Stimulated activated CD8-positive, alpha-beta memory T cell treated with anti-CD3 and anti-CD28 coated beads, Interleukin-15, amount 100 ng/mL, for 24 hours (primary cell): ENCODE results near the gene DOCK6.
A peak's percentile ranks its signal among the peaks of the same experiment; 100 is the strongest.
"Not testable (repeated sequence)": the region's sequence is repeated elsewhere in the genome, so short reads cannot be mapped to it uniquely, and the experiment has no call there.

Experiments
- DNase-seq: peaks from one replicate; pipeline ENCODE4 v3.0.0-alpha.2; 2020; ENCODE audit warnings: low read depth

The DOCK6 gene

GRCh38 chr19:11197291-11198174 lies 64.8 kb downstream of the DOCK6 start, which contains the start of gene KANK2:
Gene KANK2, minus strand, starts transcription at chr19:11197545. Its CDS starts 3,034 bp downstream, at chr19:11194511.
- DNase-seq = peak; percentile 62

- DNase-seq = no peak
Observed at GRCh38 chr19:11196406-11197287, 65.7 kb downstream of the DOCK6 start.

DNA sequence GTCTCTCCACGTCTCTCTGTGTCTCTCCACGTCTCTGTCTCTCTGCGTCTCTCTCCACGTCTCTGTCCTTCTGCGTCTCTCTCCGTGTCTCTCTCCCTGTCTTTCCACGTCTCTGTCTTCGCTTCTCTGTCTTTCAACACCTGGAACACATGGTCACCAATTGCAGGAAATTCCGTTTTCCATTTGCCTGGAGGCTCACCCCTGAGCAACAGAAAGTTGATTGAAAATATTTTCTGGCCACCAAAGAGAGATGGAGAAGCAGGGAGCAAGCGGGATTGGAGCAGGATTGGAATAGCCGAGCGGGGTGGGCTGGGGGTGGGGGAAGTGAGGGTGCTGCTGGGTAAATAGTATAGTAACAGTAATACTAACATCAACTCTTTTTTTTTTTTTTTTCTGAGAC lies 66.6 kb downstream of the DOCK6 start:
- no peak for DNase-seq

DNA sequence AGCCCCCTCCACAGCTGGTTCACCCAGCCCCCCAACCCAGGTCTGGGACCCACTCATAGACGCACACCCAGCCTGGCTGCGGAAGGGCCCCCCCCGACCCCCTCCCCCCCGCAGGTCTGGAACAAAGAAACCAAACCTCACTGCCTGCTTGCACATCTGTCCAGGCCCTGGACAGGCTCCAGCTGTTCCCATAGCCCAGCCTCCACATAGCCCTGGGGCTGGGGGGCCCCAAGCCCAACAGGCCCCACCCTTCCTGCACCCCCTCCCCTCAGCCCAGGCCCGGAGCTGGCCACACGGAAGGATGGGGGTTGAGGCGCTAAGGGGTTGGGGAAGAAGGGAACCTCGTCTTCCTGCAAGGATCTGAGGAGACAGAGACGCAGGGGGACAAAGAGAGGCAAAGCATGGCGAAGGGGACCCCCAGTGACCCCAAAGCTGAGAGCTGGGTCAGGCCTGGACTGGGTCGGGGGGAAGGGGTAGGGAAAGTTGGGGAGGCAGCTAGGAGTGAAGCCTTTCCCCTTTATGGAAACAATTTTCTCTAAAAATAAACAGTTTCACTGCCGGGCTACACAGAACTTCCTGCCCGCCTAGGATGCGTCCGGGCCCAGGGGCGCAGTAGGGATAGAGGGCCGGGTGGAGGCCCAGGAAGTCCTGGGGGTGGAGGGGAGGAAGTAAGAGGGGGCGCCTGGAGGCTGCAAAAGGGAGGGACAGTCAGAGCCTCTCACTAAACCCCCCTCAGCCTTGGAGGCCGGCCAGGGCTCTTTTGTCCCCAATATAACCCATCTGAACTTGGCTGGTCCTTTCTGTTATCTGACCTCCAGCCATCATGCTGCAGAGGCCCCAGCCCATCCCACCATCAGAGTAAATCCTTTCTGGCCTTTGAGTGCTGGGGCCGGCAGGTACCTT lies 67.4 kb downstream of the DOCK6 start:
- DNase-seq = no peak

DNA sequence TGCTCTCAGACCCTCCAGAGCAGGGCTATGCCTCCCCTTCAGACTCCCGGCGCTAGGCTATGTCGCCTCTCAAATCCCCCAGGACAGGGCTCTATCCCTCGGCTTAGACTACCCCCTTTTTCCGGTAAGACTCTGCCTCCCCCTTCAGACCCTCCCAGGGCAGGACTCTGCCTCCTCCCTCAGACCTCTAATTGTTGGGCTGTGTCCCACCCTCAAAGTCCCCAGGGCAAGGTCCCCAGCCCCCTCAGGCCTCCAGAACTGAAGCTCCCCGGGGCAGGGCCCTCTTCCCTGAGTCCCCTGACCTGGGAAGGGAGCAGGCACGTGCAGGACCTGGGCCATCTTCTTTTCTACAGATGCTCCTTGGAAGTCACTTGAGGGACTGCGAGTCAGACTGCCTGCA lies 68.2 kb downstream of the DOCK6 start:
- DNase-seq = no peak

GRCh38 chr19:11192957-11193939 lies 69.1 kb downstream of the DOCK6 start:
- DNase-seq = no peak

- DNase-seq = no peak
Observed at GRCh38 chr19:11191934-11192333, 70.4 kb downstream of the DOCK6 start.

DNA sequence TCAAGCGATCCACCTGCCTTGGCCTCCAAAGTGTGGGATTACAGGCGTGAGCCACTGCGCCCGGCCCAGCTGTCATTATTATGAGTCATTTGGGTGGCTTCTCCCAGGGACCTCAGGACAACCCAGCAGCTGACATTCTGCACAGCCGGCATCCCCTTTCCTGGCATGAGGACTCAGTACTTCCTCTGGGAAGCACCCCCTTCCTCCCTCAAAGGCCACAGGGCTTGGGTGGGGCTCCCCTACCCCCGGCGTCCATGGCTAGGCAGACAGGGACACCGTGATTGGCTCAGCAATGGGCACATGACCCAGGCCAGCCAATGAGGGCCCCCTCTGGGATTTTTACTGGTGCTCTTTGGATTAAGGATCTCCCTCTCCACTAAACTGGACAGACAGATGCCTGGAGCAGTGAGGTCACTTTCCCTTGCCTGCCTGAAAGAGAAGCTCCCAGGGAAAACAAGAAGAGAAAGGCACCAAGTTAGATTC lies 71.0 kb downstream of the DOCK6 start:
- no peak for DNase-seq

- no peak for DNase-seq
Observed at GRCh38 chr19:11190501-11190900, 71.8 kb downstream of the DOCK6 start.

DNA sequence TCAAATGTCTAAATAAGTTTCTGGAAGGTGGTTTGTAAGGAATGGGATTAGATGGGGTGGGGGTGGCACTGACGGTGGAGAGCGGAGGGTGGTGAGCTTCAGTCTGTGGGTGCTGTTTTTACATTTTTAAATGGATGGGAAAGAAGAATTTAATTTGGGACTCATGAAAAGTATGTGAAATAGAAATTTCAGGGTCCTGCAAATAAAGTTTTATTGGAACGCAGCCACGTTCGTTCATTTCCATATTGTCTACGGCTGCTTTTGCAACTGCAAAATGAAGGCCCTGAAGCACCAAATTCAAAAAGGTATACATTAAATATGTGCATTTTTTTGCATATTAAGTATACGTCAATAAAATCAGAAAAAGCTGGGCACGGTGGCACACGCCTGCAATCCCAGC lies 74.9 kb downstream of the DOCK6 start:
- no peak for DNase-seq

GRCh38 chr19:11182994-11183393 lies 79.3 kb downstream of the DOCK6 start:
- DNase-seq = no peak

- DNase-seq = no peak
Observed at GRCh38 chr19:11181488-11181887, 80.8 kb downstream of the DOCK6 start.

GRCh38 chr19:11180975-11181374 lies 81.3 kb downstream of the DOCK6 start:
- not testable (repeated sequence) for DNase-seq

DNA sequence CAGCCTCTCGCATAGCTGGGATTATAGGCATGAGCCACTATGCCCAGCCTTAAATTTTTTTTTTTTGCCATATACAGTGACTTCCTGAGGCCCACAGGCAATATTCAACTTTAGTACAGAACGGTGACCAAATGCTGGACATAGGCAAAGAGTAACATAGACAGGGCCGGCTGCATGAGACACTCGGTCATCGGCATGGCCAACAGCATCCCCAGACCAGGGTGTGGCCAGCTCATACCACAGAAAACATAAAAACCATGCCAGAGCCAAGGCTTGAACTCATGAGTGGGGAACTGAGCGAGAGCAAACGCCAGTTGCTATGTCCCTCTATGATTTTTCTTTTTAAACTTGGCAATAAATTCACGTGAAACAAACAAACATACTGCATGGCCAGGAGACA lies 82.0 kb downstream of the DOCK6 start:
- DNase-seq = no peak

- no peak for DNase-seq
Observed at GRCh38 chr19:11179716-11180297, 82.5 kb downstream of the DOCK6 start.

- not testable (repeated sequence) for DNase-seq
Observed at GRCh38 chr19:11179145-11179465, 83.2 kb downstream of the DOCK6 start.

GRCh38 chr19:11177592-11177991 lies 84.7 kb downstream of the DOCK6 start:
- no peak for DNase-seq

- DNase-seq = no peak
Observed at GRCh38 chr19:11176466-11177193, 85.7 kb downstream of the DOCK6 start.

GRCh38 chr19:11175920-11176319 lies 86.4 kb downstream of the DOCK6 start:
- DNase-seq = no peak

DNA sequence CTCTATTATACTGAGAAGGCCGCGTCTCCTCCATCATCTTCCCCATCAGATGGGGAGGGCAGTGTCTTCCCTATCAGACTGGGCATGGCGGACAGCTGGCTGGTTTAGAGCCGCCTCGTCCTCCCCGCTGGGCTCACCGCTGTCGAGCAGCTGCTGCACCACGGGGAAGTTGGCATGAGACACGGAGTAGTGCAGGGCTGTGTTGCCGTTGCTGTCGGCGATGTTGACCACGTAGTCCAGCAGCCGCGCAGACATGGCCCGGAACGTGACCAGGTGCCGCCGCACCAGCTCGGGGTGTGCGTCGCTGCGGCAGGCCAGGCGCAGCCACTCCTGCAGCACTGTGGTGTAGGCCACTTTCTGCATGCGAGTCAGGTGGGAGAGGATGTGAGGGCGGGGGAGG lies 88.0 kb downstream of the DOCK6 start:
- DNase-seq = no peak
